IMR-90 (cell line): ENCODE data around the gene IFRD1. TPM values are rescaled to one million over a fixed set of nuclear protein-coding genes. Genes with fewer than 3 reads are reported as not detected.

Source experiments
- ATAC-seq: fragments of 200-7000 bp; cut with Tn5 transposase; 2 replicates; pipeline ENCODE4 v1.9.1; 2020; ENCODE audit warnings: low read depth, mild to moderate bottlenecking, moderate library complexity
- BruUV-seq: library from RNA; stranded (reverse); fragments of 400-500 nt; replicated peaks from 2 replicates; lab custom pipeline; 2021; lab: Mats Ljungman, UMichigan
- CTCF ChIA-PET: fragments of 300-600 bp; formaldehyde crosslinking; extraction: SDS; loops from one replicate; lab custom pipeline; 2021; ENCODE audit warnings: antibody characterized with exemption; lab: Yijun Ruan, JAX
- POLR2A ChIA-PET: fragments of 300-600 bp; sonication (Branson Sonifier 250); formaldehyde crosslinking; loops from one replicate; lab custom pipeline; 2022; ENCODE audit warnings: antibody characterized with exemption; ENCODE audit not compliant: unreplicated experiment; lab: Charles Lee
- DNase-seq: peaks from one replicate; pipeline ENCODE4 v3.0.0; 2013
- H2AFZ ChIP-seq: replicated peaks from 2 replicates; pipeline ENCODE3; 2013; ENCODE audit warnings: low read length, mild to moderate bottlenecking; ENCODE audit not compliant: poor library complexity
- H2AK5ac ChIP-seq: 2 replicates; pipeline ENCODE4 v1.6.1; 2013; ENCODE audit warnings: low read depth, low read length, inconsistent platforms
- H2AK9ac ChIP-seq: replicated peaks from 2 replicates; pipeline ENCODE3; 2013; ENCODE audit warnings: mild to moderate bottlenecking, low read depth, low read length, moderate library complexity; ENCODE audit not compliant: poor library complexity
- H2BK120ac ChIP-seq: 2 replicates; pipeline ENCODE4 v1.6.1; 2013; ENCODE audit warnings: low read depth, low read length, inconsistent platforms
- H2BK15ac ChIP-seq: 3 replicates; pipeline ENCODE4 v1.6.1; 2013; ENCODE audit warnings: low read depth, low read length, inconsistent platforms
- H2BK20ac ChIP-seq: 2 replicates; pipeline ENCODE4 v1.6.1; 2013; ENCODE audit warnings: low read depth, mild to moderate bottlenecking, inconsistent platforms, low read length, moderate library complexity
- H2BK5ac ChIP-seq: 2 replicates; pipeline ENCODE4 v1.6.1; 2013; ENCODE audit warnings: mild to moderate bottlenecking, low read depth, low read length, inconsistent platforms; ENCODE audit not compliant: poor library complexity, severe bottlenecking
- H3K14ac ChIP-seq: replicated peaks from 2 replicates; pipeline ENCODE4 v1.6.1; 2013; ENCODE audit warnings: low read depth, low read length, inconsistent platforms
- H3K18ac ChIP-seq: 2 replicates; pipeline ENCODE4 v1.6.1; 2013; ENCODE audit warnings: low read depth, low read length, control low read depth
- H3K23ac ChIP-seq: 2 replicates; pipeline ENCODE4 v1.6.1; 2013; ENCODE audit warnings: low read depth, low read length, inconsistent platforms
- H3K27ac ChIP-seq: 2 replicates; pipeline ENCODE4 v1.5.1; 2013; ENCODE audit warnings: mild to moderate bottlenecking, control low read depth, low read length; ENCODE audit not compliant: insufficient read depth
- H3K27me3 ChIP-seq: 2 replicates; pipeline ENCODE4 v1.6.1; 2013; ENCODE audit warnings: low read length; ENCODE audit not compliant: control insufficient read depth, insufficient read depth
- H3K36me3 ChIP-seq: 2 replicates; pipeline ENCODE4 v1.6.1; 2013; ENCODE audit warnings: low read length, mixed read lengths; ENCODE audit not compliant: control insufficient read depth, insufficient read depth
- H3K4ac ChIP-seq: 2 replicates; pipeline ENCODE4 v1.6.1; 2013; ENCODE audit warnings: low read depth, low read length, inconsistent platforms
- H3K4me1 ChIP-seq: 2 replicates; pipeline ENCODE4 v1.6.1; 2013; ENCODE audit warnings: low read length, mixed read lengths; ENCODE audit not compliant: control insufficient read depth, insufficient read depth
- H3K4me2 ChIP-seq: 2 replicates; pipeline ENCODE4 v1.6.1; 2013; ENCODE audit warnings: low read depth, mild to moderate bottlenecking, control low read depth, low read length, moderate library complexity
- H3K4me3 ChIP-seq: 2 replicates; pipeline ENCODE4 v1.5.1; 2013; ENCODE audit warnings: low read depth, mild to moderate bottlenecking, control low read depth, low read length, moderate library complexity; ENCODE audit not compliant: insufficient read depth
- H3K56ac ChIP-seq: 2 replicates; pipeline ENCODE4 v1.6.1; 2013; ENCODE audit warnings: low read length, inconsistent platforms; ENCODE audit not compliant: insufficient read depth; ENCODE audit errors: extremely low read depth
- H3K79me1 ChIP-seq, 2 experiments: 2 replicates each; pipeline ENCODE4 v1.6.1; 2013; ENCODE audit warnings: low read length in 2 of 2, inconsistent platforms in 1 of 2, low read depth in 1 of 2
- H3K9ac ChIP-seq: 2 replicates; pipeline ENCODE4 v1.6.1; 2013; ENCODE audit warnings: low read depth, low read length, control low read depth
- H3K9me1 ChIP-seq: 2 replicates; pipeline ENCODE4 v1.6.1; 2013; ENCODE audit warnings: low read length, inconsistent platforms; ENCODE audit not compliant: insufficient read depth
- H3K9me3 ChIP-seq: 2 replicates; pipeline ENCODE4 v1.6.1; 2013; ENCODE audit warnings: low read length; ENCODE audit not compliant: control insufficient read depth, insufficient read depth
- H4K20me1 ChIP-seq: 2 replicates; pipeline ENCODE4 v1.6.1; 2013; ENCODE audit warnings: low read length, inconsistent platforms; ENCODE audit not compliant: insufficient read depth
- H4K5ac ChIP-seq: 2 replicates; pipeline ENCODE4 v1.6.1; 2013; ENCODE audit warnings: mild to moderate bottlenecking, low read depth, low read length, control low read depth
- H4K8ac ChIP-seq, 2 experiments: 2 replicates each; pipeline ENCODE4 v1.6.1; 2013; ENCODE audit warnings: low read depth in 2 of 2, low read length in 2 of 2, control low read depth in 1 of 2, inconsistent platforms in 1 of 2
- H4K91ac ChIP-seq: 2 replicates; pipeline ENCODE4 v1.6.1; 2013; ENCODE audit warnings: low read depth, low read length, inconsistent platforms; ENCODE audit not compliant: insufficient read depth
- FOS ChIP-seq: fragments of 150-350 bp; IDR thresholded peaks from 2 replicates; pipeline ENCODE4 v1.6.1; 2016; ENCODE audit warnings: low read depth, low read length
- MXI1 ChIP-seq: IDR thresholded peaks from 2 replicates; pipeline ENCODE4 v1.6.1; 2012; ENCODE audit warnings: low read depth, mild to moderate bottlenecking, low read length, moderate library complexity, borderline replicate concordance
- WGBS, 2 experiments: methylation state at CpG; one replicate each; pipeline versions ENCODE4 v1.1.5 to v1.1.7; 2013; ENCODE audit warnings: missing lambda C conversion rate in 2 of 2; ENCODE audit not compliant: insufficient read length in 1 of 2; ENCODE audit errors: extremely low coverage in 2 of 2; 5-methylcytosine and 5-hydroxymethylcytosine counted together
- dilution Hi-C: fragments of 300-500 bp; cut with HindIII; formaldehyde crosslinking; loops from one replicate; pipeline ENCODE4 v1.14.3; 2018; ENCODE audit warnings: low sequenced_read_pairs; ENCODE audit not compliant: unreplicated experiment
- in situ Hi-C: fragments of 300-500 bp; cut with MboI; formaldehyde crosslinking; loops from 3 replicates; pipeline ENCODE4 v1.14.3; 2019; ENCODE audit warnings: low sequenced_read_pairs, inconsistent platforms, mixed read lengths
- intact Hi-C: fragments of 100-400 bp; cut with micrococcal nuclease; formaldehyde crosslinking; loops from 2 replicates; pipeline ENCODE4 v1.10.0; 2022
- polyA plus RNA-seq, 3 experiments: library from polyadenylated mRNA; depleted of rRNA; stranded (reverse); fragments of >200 nt; gene quantifications; 2 replicates each; pipeline ENCODE4 v1.2.3, GENCODE V29; 2012; ENCODE audit warnings: low replicate concordance in 1 of 3
- total RNA-seq: library from RNA; depleted of rRNA; stranded (reverse); fragments of >200 nt; gene quantifications from 2 replicates; pipeline ENCODE4 v1.2.3, GENCODE V29; 2012
- TF ChIP-seq, protein P1 (sequence below): fragments of 150-350 bp; IDR thresholded peaks from 2 replicates; pipeline ENCODE4 v1.6.1; 2016; ENCODE audit warnings: low read depth, mild to moderate bottlenecking, low read length, moderate library complexity, borderline replicate concordance
- TF ChIP-seq, protein P2 (sequence below): fragments of 150-350 bp; IDR thresholded peaks from 2 replicates; pipeline ENCODE4 v1.6.1; 2017; ENCODE audit warnings: mild to moderate bottlenecking, antibody characterized with exemption, low read length, low read depth

IFRD1 gene
- total and polyA plus RNA-seq, 2 of the 4 experiments (the other 2 are of a cell fraction), result 18.3 to 25.3 TPM

DNA sequence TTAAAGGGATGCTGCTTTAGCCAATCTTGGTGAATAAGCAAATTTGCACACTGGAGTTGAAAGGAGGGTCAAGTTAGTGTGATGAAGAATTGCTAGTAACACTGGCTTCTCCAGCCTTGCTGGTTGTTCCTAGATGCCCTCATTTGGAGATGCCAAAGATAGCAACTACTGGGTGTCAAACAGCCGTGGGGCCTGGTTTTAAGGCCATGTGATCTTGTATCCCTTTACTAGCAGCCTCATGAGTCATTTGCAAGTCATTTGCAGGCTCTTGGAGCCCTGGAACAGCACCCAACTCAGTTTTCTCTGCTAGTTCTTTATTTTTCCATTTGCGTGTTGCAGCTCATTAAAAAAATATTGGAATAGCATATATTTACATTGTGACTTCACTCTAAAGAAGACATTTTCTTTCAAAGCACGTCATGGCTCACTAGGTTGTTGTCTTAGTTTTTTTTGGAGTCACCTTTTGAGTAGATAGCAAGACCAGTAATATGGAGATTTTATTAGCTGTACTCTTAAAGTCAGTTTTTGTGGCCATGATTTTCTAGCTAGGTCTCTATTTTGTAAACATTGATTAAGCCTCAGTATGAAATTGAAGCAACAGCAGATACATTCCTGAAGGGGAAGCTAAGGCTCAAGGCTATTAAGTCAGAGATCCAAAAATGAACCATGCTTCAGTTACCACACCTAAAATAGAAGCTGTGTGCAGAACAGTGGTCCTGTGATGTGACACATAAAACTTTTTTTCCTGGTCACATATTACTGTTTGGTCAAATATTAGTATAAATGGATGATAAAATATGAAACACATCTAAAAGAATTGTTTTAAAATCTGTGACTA is 31.8 kb downstream of the IFRD1 start:
- H3K56ac ChIP-seq, result no peak overlapping the region
- peak overlapping the region; percentile 45; the same call in 1 of the 2 replicates for H3K4me2 ChIP-seq
- peak overlapping the region; percentile 44 for H2AFZ ChIP-seq
- intact Hi-C loops, result loop anchor here (1.0 to 2.0 kb wide), 2 partner anchors 68 to 417 kb away; no protein-coding TSS in a partner anchor
- H3K27me3 ChIP-seq, result no peaks in the 10 kb centered on the region
- H3K4ac ChIP-seq, result peak overlapping the region; percentile 57; the same call in 1 of the 2 replicates
- ATAC-seq (peak; percentile 69), DNase-seq (peak; percentile 86)
- peak overlapping the region; percentile 85; the same call in 1 of the 2 replicates for H2AK5ac ChIP-seq
- no peaks in the 10 kb centered on the region for H3K9me3 ChIP-seq
- no peak overlapping the region for H2BK120ac ChIP-seq
- peaks cover 13% of the 10 kb centered on the region; the same call in 1 of the 2 replicates for H4K20me1 ChIP-seq
- H3K23ac ChIP-seq, result peak overlapping the region; percentile 52; the same call in 1 of the 2 replicates
- H3K9ac ChIP-seq, result no peak overlapping the region
- peaks cover 7% of the 10 kb centered on the region for H3K36me3 ChIP-seq
- peak overlapping the region; percentile 31; the same call in 1 of the 2 replicates for H3K27ac ChIP-seq
- peaks cover 11% of the 10 kb centered on the region for H3K9me1 ChIP-seq
- H3K4me3 ChIP-seq, result no peak overlapping the region
- BruUV-seq, result no TSS peak
- WGBS, 2 experiments, result 0% methylated on average over 1 of the region's 3 CpGs; no CpG with 5 or more reads in 1 of the 2 experiments
- TF ChIP-seq, protein P1, sequence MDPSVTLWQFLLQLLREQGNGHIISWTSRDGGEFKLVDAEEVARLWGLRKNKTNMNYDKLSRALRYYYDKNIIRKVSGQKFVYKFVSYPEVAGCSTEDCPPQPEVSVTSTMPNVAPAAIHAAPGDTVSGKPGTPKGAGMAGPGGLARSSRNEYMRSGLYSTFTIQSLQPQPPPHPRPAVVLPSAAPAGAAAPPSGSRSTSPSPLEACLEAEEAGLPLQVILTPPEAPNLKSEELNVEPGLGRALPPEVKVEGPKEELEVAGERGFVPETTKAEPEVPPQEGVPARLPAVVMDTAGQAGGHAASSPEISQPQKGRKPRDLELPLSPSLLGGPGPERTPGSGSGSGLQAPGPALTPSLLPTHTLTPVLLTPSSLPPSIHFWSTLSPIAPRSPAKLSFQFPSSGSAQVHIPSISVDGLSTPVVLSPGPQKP, result no peak
- TF ChIP-seq MXI1 (peak; percentile 49; the same call in 1 of the 2 replicates), FOS (peak; percentile 60)
- TF ChIP-seq, protein P2, sequence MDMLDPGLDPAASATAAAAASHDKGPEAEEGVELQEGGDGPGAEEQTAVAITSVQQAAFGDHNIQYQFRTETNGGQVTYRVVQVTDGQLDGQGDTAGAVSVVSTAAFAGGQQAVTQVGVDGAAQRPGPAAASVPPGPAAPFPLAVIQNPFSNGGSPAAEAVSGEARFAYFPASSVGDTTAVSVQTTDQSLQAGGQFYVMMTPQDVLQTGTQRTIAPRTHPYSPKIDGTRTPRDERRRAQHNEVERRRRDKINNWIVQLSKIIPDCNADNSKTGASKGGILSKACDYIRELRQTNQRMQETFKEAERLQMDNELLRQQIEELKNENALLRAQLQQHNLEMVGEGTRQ, result peak; percentile 84
- no peak overlapping the region for H4K5ac ChIP-seq
- H2AK9ac ChIP-seq, result no peak overlapping the region
- dilution Hi-C loops, result no loop called here
- H3K18ac ChIP-seq, result no peak overlapping the region
- H3K4me1 ChIP-seq, result peaks cover 4% of the 10 kb centered on the region; the same call in 1 of the 2 replicates
- peak overlapping the region; percentile 48; the same call in 1 of the 2 replicates for H2BK20ac ChIP-seq
- CTCF ChIA-PET, result interaction anchor here (0.6 kb wide), 1 partner anchor 182 kb away, joined by 4 read pairs; no protein-coding TSS in a partner anchor
- H3K79me1 ChIP-seq, result peaks cover 0 to 15% of the 10 kb centered on the region in 2 experiments; a peak in 2 of 4 replicates
- in situ Hi-C loops, result no loop called here
- no peak overlapping the region for H3K14ac ChIP-seq
- no peak overlapping the region for H2BK15ac ChIP-seq
- POLR2A ChIA-PET, result interaction anchor here (0.5 kb wide), 1 partner anchor 323 kb away, joined by 3 read pairs; no protein-coding TSS in a partner anchor
- peak overlapping the region; percentile 72 for H2BK5ac ChIP-seq
- H4K91ac ChIP-seq, result no peak overlapping the region
- no peak overlapping the region for H4K8ac ChIP-seq
